GM23338 (cell line): ENCODE measurements around the gene BRD9. TPM values are rescaled to one million over a fixed set of nuclear protein-coding genes. Genes with fewer than 3 reads are reported as not detected.

Experiments used
- ATAC-seq: fragments of 200-7000 bp; cut with Tn5 transposase; 3 replicates; pipeline ENCODE4 v1.9.1; 2020
- DNase-seq: peaks from one replicate; pipeline ENCODE4 v3.0.0-alpha.2; 2015; ENCODE audit warnings: low spot score
- H2AFZ ChIP-seq: fragments of 200-600 bp; sonication (generic); 2 replicates; pipeline ENCODE4 v1.8.0; 2016; ENCODE audit warnings: antibody characterized with exemption, mild to moderate bottlenecking, moderate library complexity
- H3F3A ChIP-seq: fragments of 200-600 bp; sonication (generic); replicated peaks from 2 replicates; pipeline ENCODE4 v1.8.0; 2017; ENCODE audit warnings: antibody characterized with exemption, mixed run types, low read depth
- H3K27ac ChIP-seq: fragments of 200-600 bp; sonication (generic); 2 replicates; pipeline ENCODE4 v1.6.1; 2016; ENCODE audit warnings: low read depth
- H3K27me3 ChIP-seq: fragments of 200-600 bp; sonication (generic); 2 replicates; pipeline ENCODE4 v1.8.0; 2016; ENCODE audit warnings: mild to moderate bottlenecking, mixed run types, moderate library complexity; ENCODE audit not compliant: insufficient read depth
- H3K36me3 ChIP-seq: fragments of 200-600 bp; sonication (generic); 2 replicates; pipeline ENCODE4 v1.8.0; 2016; ENCODE audit warnings: mild to moderate bottlenecking; ENCODE audit not compliant: insufficient read depth
- H3K4me1 ChIP-seq: fragments of 200-600 bp; sonication (generic); 2 replicates; pipeline ENCODE4 v1.8.0; 2016; ENCODE audit warnings: mild to moderate bottlenecking, moderate library complexity; ENCODE audit not compliant: insufficient read depth
- H3K4me2 ChIP-seq: fragments of 200-600 bp; sonication (generic); 2 replicates; pipeline ENCODE4 v1.7.1; 2017; ENCODE audit warnings: mixed run types
- H3K4me3 ChIP-seq: fragments of 200-600 bp; sonication (generic); 2 replicates; pipeline ENCODE4 v1.6.1; 2016; ENCODE audit warnings: mixed run types
- H3K79me2 ChIP-seq: fragments of 200-600 bp; sonication (generic); replicated peaks from 2 replicates; pipeline ENCODE4 v1.8.0; 2017; ENCODE audit warnings: mild to moderate bottlenecking; ENCODE audit not compliant: insufficient read depth
- H3K9me2 ChIP-seq: fragments of 200-600 bp; sonication (generic); 2 replicates; pipeline ENCODE4 v1.8.0; 2017; ENCODE audit not compliant: insufficient read depth
- H4K20me1 ChIP-seq: fragments of 200-600 bp; sonication (generic); replicated peaks from 2 replicates; pipeline ENCODE4 v1.8.0; 2017; ENCODE audit warnings: mild to moderate bottlenecking; ENCODE audit not compliant: insufficient read depth
- H3K27ac Mint-ChIP-seq: 2 replicates; pipeline ENCODE4 v1.8.0; 2020; ENCODE audit warnings: inconsistent platforms, mild to moderate bottlenecking, moderate library complexity, mixed read lengths
- H3K27me3 Mint-ChIP-seq: 3 replicates; pipeline ENCODE4 v1.8.0; 2022; ENCODE audit warnings: low read depth, mild to moderate bottlenecking, moderate library complexity, mixed read lengths, inconsistent platforms; ENCODE audit not compliant: insufficient read depth, poor library complexity
- H3K36me3 Mint-ChIP-seq: 3 replicates; pipeline ENCODE4 v1.8.0; 2021; ENCODE audit warnings: low read depth, mild to moderate bottlenecking, inconsistent platforms, moderate library complexity, mixed read lengths
- H3K4me1 Mint-ChIP-seq: 3 replicates; pipeline ENCODE4 v1.8.0; 2020; ENCODE audit warnings: mild to moderate bottlenecking, inconsistent platforms, mixed read lengths
- H3K4me3 Mint-ChIP-seq: 3 replicates; pipeline ENCODE4 v1.8.0; 2021; ENCODE audit warnings: moderate library complexity, mild to moderate bottlenecking, inconsistent platforms, mixed read lengths
- H3K9me3 Mint-ChIP-seq: 3 replicates; pipeline ENCODE4 v1.8.0; 2020; ENCODE audit warnings: moderate library complexity, mild to moderate bottlenecking, inconsistent platforms, mixed read lengths
- CREB1 ChIP-seq: fragments of 250-450 bp; sonication (Bioruptor Pico); IDR thresholded peaks from 2 replicates; pipeline ENCODE4 v1.5.0; 2020; ENCODE audit warnings: low read depth, mild to moderate bottlenecking, moderate library complexity
- EZH2 ChIP-seq: fragments of 200-600 bp; sonication (generic); IDR thresholded peaks from one replicate; pipeline ENCODE4 v1.8.0; 2017; ENCODE audit warnings: antibody characterized with exemption, mild to moderate bottlenecking, low read depth; ENCODE audit not compliant: unreplicated experiment
- EZH2phosphoT487 ChIP-seq: fragments of 200-600 bp; sonication (generic); IDR thresholded peaks from one replicate; pipeline ENCODE4 v1.8.1; 2018; ENCODE audit warnings: antibody characterized with exemption; ENCODE audit not compliant: unreplicated experiment
- JUNB ChIP-seq: IDR thresholded peaks from one replicate; pipeline ENCODE4 v1.6.1; 2016; ENCODE audit warnings: antibody characterized with exemption; ENCODE audit not compliant: unreplicated experiment
- POLR2AphosphoS5 ChIP-seq: IDR thresholded peaks from 2 replicates; pipeline ENCODE4 v1.6.1; 2016; ENCODE audit warnings: antibody characterized with exemption, low read depth
- STAT1 ChIP-seq: IDR thresholded peaks from one replicate; pipeline ENCODE4 v1.6.1; 2016; ENCODE audit warnings: antibody characterized with exemption; ENCODE audit not compliant: unreplicated experiment
- ZNF114 ChIP-seq: fragments of 250-450 bp; sonication (Bioruptor Pico); IDR thresholded peaks from 2 replicates; pipeline ENCODE4 v1.5.0; 2020; ENCODE audit warnings: mild to moderate bottlenecking, moderate library complexity
- ZNF331 ChIP-seq: fragments of 250-450 bp; sonication (Bioruptor Pico); IDR thresholded peaks from 2 replicates; pipeline ENCODE4 v1.5.0; 2020; ENCODE audit warnings: low read depth, mild to moderate bottlenecking, moderate library complexity
- ZNF462 ChIP-seq: fragments of 250-450 bp; sonication (Bioruptor Pico); IDR thresholded peaks from 2 replicates; pipeline ENCODE4 v1.5.0; 2020; ENCODE audit warnings: mild to moderate bottlenecking, moderate library complexity
- polyA plus RNA-seq: library from polyadenylated mRNA; unstranded; fragments of >200 nt; fragmentation: Nextera tagmentation; extraction: Ambion mirVana; gene quantifications from 2 replicates; pipeline ENCODE4 v1.2.1, GENCODE V29; 2016
- total RNA-seq: library from RNA; depleted of rRNA; stranded (reverse); fragments of >200 nt; shearing (Covaris generic); gene quantifications from 2 replicates; pipeline ENCODE4 v1.2.3, GENCODE V29; 2014
- TF ChIP-seq, protein P1 (sequence below): IDR thresholded peaks from one replicate; pipeline ENCODE4 v1.6.1; 2018; ENCODE audit warnings: antibody characterized with exemption; ENCODE audit not compliant: unreplicated experiment

BRD9 gene
- total and polyA plus RNA-seq, 2 experiments from 2014 or later = 32.9 to 54.7 TPM

DNA sequence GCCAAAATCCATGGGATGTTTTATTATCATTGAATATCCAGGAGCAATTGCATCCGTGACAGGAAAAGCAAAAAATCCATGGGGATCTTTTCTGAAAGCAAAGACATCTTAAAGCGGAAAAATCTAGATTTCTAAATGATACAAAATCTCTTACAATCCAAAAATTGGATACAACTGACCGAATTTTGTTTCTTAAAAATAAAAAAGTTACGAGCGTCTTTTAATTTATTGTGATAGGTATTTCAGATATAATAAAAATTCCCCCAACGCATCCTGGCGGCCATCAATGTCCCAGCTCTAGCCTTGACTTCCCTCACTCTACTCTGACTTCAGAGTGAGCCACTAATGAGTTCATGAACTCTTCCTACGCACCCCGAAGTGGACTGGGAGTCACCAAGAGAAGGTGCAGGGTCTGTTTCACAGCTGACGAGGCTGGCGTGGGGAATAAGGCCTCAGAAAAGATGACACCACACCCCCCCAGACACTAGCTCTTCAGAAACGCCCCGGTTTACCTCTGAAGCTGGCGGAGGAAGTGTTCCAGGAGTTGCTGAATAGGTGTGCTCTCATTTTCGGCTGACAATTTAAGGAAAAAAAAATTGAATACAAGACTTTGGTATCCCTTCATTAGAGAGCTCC lies 3.4 kb downstream of the BRD9 start:
- no peak overlapping the region for H3K4me3 ChIP-seq
- TF ChIP-seq ZNF331 (no peak), ZNF114 (CRISPR knock-in tag) (no peak)
- H3K4me2 ChIP-seq = no peak overlapping the region
- H3K4me1 ChIP-seq = peaks cover 14% of the 10 kb centered on the region; the same call in 1 of the 2 replicates
- H3K4me1 Mint-ChIP-seq = peaks cover 17% of the 10 kb centered on the region
- H3K27ac Mint-ChIP-seq = no peak overlapping the region
- no peaks in the 10 kb centered on the region for H3K9me2 ChIP-seq
- peaks cover 83% of the 10 kb centered on the region for H3K79me2 ChIP-seq
- peaks cover 29% of the 10 kb centered on the region for H4K20me1 ChIP-seq
- no peak overlapping the region for H3K27ac ChIP-seq
- no peak overlapping the region for H3K4me3 Mint-ChIP-seq
- H2AFZ ChIP-seq = no peak overlapping the region
- peaks cover 46% of the 10 kb centered on the region for H3K36me3 ChIP-seq
- peaks cover 9% of the 10 kb centered on the region for H3K27me3 Mint-ChIP-seq
- no peak for DNase-seq
- H3K36me3 Mint-ChIP-seq = peaks cover 88% of the 10 kb centered on the region
- H3K27me3 ChIP-seq = no peaks in the 10 kb centered on the region
- no peaks in the 10 kb centered on the region for H3K9me3 Mint-ChIP-seq
- ATAC-seq = no peak
- 0 out of 2 replicates have a peak, but pooled peaks cover 6% of the 10 kb centered on the region for H3F3A ChIP-seq

- Histone ChIP-seq H3K9me2 (no peaks in the 10 kb centered on the region), H4K20me1 (peaks cover 29% of the 10 kb centered on the region), H3K4me1 (peaks cover 12% of the 10 kb centered on the region; the same call in 1 of the 2 replicates), H2AFZ (no peak overlapping the region), H3K4me3 (no peak overlapping the region), H3K4me2 (no peak overlapping the region), H3K27me3 (no peaks in the 10 kb centered on the region), H3K36me3 (peaks cover 52% of the 10 kb centered on the region), H3K79me2 (peaks cover 82% of the 10 kb centered on the region), H3K27ac (no peak overlapping the region), H3F3A (0 out of 2 replicates have a peak, but pooled peaks cover 6% of the 10 kb centered on the region)
- peaks cover 88% of the 10 kb centered on the region for H3K36me3 Mint-ChIP-seq
- H3K4me1 Mint-ChIP-seq = peaks cover 12% of the 10 kb centered on the region
- peaks cover 10% of the 10 kb centered on the region for H3K27me3 Mint-ChIP-seq
- DNase-seq (no peak), ATAC-seq (no peak)
- no peak overlapping the region for H3K4me3 Mint-ChIP-seq
- no peak overlapping the region for H3K27ac Mint-ChIP-seq
- no peaks in the 10 kb centered on the region for H3K9me3 Mint-ChIP-seq
- TF ChIP-seq POLR2AphosphoS5 = no peak
- TF ChIP-seq ZNF462 (CRISPR knock-in tag) = no peak
- no peak for TF ChIP-seq EZH2
- TF ChIP-seq, protein P1, sequence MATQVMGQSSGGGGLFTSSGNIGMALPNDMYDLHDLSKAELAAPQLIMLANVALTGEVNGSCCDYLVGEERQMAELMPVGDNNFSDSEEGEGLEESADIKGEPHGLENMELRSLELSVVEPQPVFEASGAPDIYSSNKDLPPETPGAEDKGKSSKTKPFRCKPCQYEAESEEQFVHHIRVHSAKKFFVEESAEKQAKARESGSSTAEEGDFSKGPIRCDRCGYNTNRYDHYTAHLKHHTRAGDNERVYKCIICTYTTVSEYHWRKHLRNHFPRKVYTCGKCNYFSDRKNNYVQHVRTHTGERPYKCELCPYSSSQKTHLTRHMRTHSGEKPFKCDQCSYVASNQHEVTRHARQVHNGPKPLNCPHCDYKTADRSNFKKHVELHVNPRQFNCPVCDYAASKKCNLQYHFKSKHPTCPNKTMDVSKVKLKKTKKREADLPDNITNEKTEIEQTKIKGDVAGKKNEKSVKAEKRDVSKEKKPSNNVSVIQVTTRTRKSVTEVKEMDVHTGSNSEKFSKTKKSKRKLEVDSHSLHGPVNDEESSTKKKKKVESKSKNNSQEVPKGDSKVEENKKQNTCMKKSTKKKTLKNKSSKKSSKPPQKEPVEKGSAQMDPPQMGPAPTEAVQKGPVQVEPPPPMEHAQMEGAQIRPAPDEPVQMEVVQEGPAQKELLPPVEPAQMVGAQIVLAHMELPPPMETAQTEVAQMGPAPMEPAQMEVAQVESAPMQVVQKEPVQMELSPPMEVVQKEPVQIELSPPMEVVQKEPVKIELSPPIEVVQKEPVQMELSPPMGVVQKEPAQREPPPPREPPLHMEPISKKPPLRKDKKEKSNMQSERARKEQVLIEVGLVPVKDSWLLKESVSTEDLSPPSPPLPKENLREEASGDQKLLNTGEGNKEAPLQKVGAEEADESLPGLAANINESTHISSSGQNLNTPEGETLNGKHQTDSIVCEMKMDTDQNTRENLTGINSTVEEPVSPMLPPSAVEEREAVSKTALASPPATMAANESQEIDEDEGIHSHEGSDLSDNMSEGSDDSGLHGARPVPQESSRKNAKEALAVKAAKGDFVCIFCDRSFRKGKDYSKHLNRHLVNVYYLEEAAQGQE = no peak
- TF ChIP-seq CREB1 = no peak
- TF ChIP-seq EZH2phosphoT487 = no peak
- no peak for TF ChIP-seq ZNF331
- TF ChIP-seq JUNB = no peak
- no peak for TF ChIP-seq STAT1
Measured at GRCh38 chr5:888638-889035, 4.0 kb downstream of the BRD9 start.
